ENCODE data around the gene LITAF.
"Not testable (repeated sequence)": the region's sequence is repeated elsewhere in the genome, so short reads cannot be mapped to it uniquely, and the experiment has no call there.

The LITAF gene

DNA sequence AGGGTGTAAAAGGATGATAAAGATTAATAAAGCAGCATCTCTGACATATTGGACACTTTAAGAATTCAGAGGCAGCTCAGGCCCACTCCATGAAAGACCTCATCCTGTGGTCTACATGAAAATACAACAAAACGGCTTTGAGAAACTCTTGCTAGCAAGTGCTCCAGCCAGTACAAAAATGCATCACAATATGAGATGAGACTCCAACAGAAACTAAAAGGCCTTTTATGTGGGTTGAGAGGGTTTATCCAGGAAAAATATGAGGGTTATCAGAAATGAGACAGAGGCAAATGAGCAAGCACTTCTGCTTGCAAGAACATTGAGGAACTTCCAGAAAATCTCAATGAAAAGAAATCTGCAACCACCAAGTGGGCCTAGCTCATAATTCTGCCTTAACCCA lies 65.7 kb downstream of the LITAF start:
- TF ChIP-seq, protein P1, sequence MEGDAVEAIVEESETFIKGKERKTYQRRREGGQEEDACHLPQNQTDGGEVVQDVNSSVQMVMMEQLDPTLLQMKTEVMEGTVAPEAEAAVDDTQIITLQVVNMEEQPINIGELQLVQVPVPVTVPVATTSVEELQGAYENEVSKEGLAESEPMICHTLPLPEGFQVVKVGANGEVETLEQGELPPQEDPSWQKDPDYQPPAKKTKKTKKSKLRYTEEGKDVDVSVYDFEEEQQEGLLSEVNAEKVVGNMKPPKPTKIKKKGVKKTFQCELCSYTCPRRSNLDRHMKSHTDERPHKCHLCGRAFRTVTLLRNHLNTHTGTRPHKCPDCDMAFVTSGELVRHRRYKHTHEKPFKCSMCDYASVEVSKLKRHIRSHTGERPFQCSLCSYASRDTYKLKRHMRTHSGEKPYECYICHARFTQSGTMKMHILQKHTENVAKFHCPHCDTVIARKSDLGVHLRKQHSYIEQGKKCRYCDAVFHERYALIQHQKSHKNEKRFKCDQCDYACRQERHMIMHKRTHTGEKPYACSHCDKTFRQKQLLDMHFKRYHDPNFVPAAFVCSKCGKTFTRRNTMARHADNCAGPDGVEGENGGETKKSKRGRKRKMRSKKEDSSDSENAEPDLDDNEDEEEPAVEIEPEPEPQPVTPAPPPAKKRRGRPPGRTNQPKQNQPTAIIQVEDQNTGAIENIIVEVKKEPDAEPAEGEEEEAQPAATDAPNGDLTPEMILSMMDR (IDR thresholded peaks at IDR 0.05; ENCODE audit: insufficient read depth, low read depth, low read length, missing control alignments) = no peak
- no peak for DNase-seq (ENCODE audit: low read depth)
- H3K4me3 ChIP-seq (ENCODE audit: low read length) = no peak overlapping the region

DNA sequence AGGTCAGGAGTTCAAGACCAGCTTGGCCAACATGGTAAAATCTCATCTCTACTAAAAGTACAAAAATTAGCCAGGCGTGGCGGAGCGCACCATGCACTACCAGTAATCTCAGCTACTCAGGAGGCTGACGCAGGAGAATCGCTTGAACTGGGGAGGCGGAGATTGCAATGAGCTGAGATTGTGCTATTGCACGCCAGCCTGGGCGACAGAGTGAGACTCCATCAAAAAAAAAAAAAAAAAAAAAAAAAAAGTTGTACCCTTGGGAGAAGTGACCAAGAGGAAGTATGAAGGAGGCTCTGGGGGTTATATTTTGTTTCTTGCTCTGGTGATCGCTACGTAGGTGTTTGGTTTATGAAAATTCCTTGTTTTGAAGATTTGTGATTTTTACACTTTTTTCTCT lies 66.3 kb downstream of the LITAF start:
- H3K4me3 ChIP-seq (ENCODE audit: low read length) = no peak overlapping the region
- TF ChIP-seq, protein P1 (IDR thresholded peaks at IDR 0.05; ENCODE audit: insufficient read depth, low read depth, low read length, missing control alignments) = no peak
- no peak for DNase-seq (ENCODE audit: low read depth)

DNA sequence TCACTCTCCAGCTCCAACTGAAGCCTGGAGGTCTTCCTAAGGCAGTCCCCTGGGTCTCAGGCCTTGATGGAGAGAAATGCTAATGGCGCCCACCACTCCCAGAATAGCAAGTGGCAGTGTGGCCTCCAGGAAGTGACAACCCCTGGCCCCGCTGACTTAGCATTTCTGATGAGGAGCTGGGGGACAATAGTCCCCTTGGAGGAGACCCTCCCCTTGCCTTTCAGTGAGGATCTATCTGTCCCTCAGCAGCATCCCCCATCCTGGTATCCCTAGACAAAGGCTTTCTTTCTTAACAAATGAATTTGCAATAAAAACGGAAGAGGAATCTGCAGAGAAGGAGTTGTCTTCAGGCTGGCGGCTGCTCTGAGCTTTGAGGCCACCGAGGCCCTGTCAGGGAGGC lies 68.8 kb downstream of the LITAF start:
- TF ChIP-seq, protein P1 (IDR thresholded peaks at IDR 0.05; ENCODE audit: insufficient read depth, low read depth, low read length, missing control alignments) = no peak
- DNase-seq (ENCODE audit: low read depth) = no peak
- no peak overlapping the region for H3K4me3 ChIP-seq (ENCODE audit: low read length)

DNA sequence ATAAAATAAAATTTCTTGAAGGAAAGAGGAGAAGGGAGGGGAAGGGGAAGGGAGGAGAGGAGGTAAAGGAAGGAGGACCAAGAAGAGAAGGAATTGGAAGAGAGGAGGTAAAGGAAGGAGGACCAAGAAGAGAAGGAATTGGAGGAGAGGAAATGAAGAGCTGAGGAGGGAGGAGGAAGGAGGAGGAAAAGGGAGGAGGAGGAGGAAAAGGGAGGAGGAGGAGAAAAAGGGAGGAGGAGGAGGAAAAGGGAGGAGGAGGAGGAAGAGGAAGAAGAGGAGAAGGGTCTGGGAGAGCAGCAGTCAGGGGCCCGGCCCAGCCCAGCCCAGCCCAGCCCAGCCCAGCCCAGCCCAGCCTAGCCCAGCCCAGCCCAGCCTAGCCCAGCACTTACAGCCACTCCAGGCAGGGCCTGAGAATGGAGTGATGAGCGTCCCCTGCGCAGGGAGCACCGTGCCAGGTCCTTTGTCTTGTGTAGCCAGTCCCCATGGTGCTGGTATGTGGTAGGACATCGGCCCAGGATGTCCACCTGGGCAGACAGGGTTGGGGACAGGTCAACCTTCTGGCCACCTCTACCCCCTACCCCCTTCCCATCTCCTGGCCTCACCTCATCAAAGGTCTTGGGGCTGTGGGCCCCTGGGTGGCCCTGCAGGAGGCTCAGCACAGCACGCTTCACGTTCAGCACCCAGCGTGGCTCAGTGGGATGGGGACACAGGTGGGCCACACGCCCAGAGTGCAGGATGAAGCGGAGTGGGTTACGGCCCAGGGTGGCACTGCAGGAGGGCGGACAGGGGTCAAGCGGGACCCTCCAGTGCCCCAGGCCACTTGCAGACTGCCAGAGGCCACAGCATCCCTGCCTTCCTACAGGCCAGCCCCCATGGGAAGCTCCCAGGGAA lies 70.9 kb downstream of the LITAF start:
- TF ChIP-seq, protein P1 (IDR thresholded peaks at IDR 0.05; ENCODE audit: insufficient read depth, low read depth, low read length, missing control alignments) = no peak
- DNase-seq (ENCODE audit: low read depth) = no peak
- no peak overlapping the region for H3K4me3 ChIP-seq (ENCODE audit: low read length)

DNA sequence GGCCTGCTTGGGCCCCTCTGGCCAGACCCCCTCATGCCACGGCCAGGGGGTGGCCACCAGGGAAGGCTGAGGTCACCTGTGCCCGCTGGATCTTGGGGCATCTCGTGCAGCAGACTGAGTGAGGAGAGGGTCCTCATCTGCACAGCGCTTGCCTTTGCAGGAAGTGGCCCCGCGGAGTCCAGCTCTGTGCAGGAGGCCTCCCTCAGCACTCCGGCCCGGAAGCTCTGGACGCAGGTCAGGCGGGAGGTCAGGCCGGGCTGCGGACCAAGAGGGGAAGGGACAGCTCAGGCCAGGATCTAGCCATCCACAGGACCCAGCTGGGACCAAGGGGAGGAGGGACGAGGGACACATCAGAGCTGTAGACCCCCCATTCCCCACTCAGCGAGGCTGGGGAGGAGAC lies 72.4 kb downstream of the LITAF start:
- no peak for DNase-seq (ENCODE audit: low read depth)
- TF ChIP-seq, protein P1 (IDR thresholded peaks at IDR 0.05; ENCODE audit: insufficient read depth, low read depth, low read length, missing control alignments) = no peak

DNA sequence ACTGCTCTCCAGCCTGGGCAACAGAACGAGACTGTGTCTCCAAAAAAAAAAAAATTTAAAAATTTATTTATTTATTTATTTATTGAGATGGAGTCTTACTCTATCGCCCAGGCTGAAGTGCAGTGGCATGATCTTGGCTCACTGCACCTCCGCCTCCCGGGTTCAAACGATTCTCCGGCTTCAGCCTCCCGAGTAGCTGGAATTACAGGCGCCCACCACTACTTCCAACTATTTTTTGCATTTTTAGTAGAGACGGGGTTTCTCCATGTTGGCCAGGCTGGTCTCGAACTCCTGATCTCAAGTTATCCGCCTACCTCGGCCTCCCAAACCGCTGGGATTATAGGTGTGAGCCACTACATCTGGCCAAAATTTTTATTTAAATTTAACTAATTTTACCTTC lies 73.4 kb downstream of the LITAF start:
- not testable (repeated sequence) for DNase-seq (ENCODE audit: low read depth); H3K4me3 ChIP-seq (ENCODE audit: low read length)

More for the DNA sequence above, 72.4 kb downstream of the LITAF start:
- no peak overlapping the region for H3K4me3 ChIP-seq (ENCODE audit: low read length)

DNA sequence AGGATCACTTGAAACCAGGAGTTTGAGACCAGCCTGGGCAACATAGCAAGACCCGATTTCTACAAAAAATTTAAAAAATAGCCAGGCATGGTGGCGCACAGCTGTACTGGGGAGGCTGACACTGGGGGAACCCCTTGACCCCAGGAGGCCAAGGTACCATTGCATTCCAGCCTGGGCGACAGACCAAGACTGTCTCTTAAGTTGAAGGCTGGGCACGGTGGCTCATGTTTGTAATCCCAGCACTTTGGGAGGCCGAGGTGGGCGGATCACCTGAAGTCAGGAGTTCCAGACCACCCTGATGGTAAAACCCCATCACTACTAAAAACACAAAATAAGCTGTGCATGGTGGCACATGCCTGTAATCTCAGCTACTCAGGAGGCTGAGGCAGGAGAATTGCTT lies 74.9 kb downstream of the LITAF start:
- TF ChIP-seq, protein P1 (IDR thresholded peaks at IDR 0.05; ENCODE audit: insufficient read depth, low read depth, low read length, missing control alignments) = no peak
- no peak overlapping the region for H3K4me3 ChIP-seq (ENCODE audit: low read length)
- no peak for DNase-seq (ENCODE audit: low read depth)
